Measurements from ENCODE around the gene AFF2.

GRCh38 chrX:148806145-148806870 lies 305.9 kb downstream of the AFF2 start:
- TF ChIP-seq ZNF274 (IDR thresholded peaks at IDR 0.05; ENCODE audit: low read depth, low read length) (no peak), YY1 (IDR thresholded peaks at IDR 0.05; ENCODE audit: insufficient read depth, insufficient read length) (no peak), SUZ12 (IDR thresholded peaks at IDR 0.05; ENCODE audit: extremely low read depth, insufficient read depth, insufficient read length) (no peak)

Measured in NT2/D1 (cell line).